Measurements from ENCODE around the gene KLHL2. TPM values are rescaled to one million over a fixed set of nuclear protein-coding genes. Genes with fewer than 3 reads are reported as not detected.
A peak's percentile ranks its signal among the peaks of the same experiment; 100 is the strongest.

Gene KLHL2
- total RNA-seq, 1 experiment from 2014 or later: 37.1 TPM

- no peak for DNase-seq (ENCODE audit: unreplicated experiment)
- no peaks in the 10 kb centered on the region for H3K9me3 Mint-ChIP-seq (ENCODE audit: unreplicated experiment)
- H3K27ac Mint-ChIP-seq (ENCODE audit: low read depth, unreplicated experiment): no peak overlapping the region
- POLR2A ChIA-PET: interaction anchor here (0.9 kb wide), 1 partner anchor 14 kb away, joined by 3 read pairs; no protein-coding TSS in a partner anchor
- intact Hi-C loops (cut with micrococcal nuclease): no loop called here
- H3K4me1 Mint-ChIP-seq (ENCODE audit: insufficient read depth, unreplicated experiment): peaks cover 15% of the 10 kb centered on the region
- no peak for TF ChIP-seq CTCF (IDR thresholded peaks at IDR 0.05; ENCODE audit: unreplicated experiment)
- peaks cover 7% of the 10 kb centered on the region for H3K36me3 Mint-ChIP-seq (ENCODE audit: insufficient read depth, unreplicated experiment)
- CTCF ChIA-PET: interaction anchor here (0.5 to 12.7 kb wide), 6 partner anchors 88 to 221 kb away, joined by 3 to 92 read pairs (median 3); no protein-coding TSS in a partner anchor
- H3K4me3 Mint-ChIP-seq (ENCODE audit: unreplicated experiment): no peak overlapping the region
- BruUV-seq (replicated peaks): no TSS peak
- no peaks in the 10 kb centered on the region for H3K27me3 Mint-ChIP-seq (ENCODE audit: insufficient read depth, unreplicated experiment)
Observed at GRCh38 chr4:165351359-165352130, 144.2 kb downstream of the KLHL2 start.

GRCh38 chr4:165355900-165356300 lies 148.5 kb downstream of the KLHL2 start:
- Mint-ChIP-seq H3K4me1 (ENCODE audit: insufficient read depth, unreplicated experiment) (peaks cover 32% of the 10 kb centered on the region), H3K36me3 (ENCODE audit: insufficient read depth, unreplicated experiment) (peaks cover 7% of the 10 kb centered on the region), H3K9me3 (ENCODE audit: unreplicated experiment) (no peaks in the 10 kb centered on the region), H3K4me3 (ENCODE audit: unreplicated experiment) (no peak overlapping the region), H3K27ac (ENCODE audit: low read depth, unreplicated experiment) (no peak overlapping the region), H3K27me3 (ENCODE audit: insufficient read depth, unreplicated experiment) (no peaks in the 10 kb centered on the region)
- TF ChIP-seq CTCF (IDR thresholded peaks at IDR 0.05; ENCODE audit: unreplicated experiment): peak; percentile 50
- ChIA-PET CTCF (interaction anchor here (0.6 to 12.7 kb wide), 35 partner anchors 9 to 636 kb away, joined by 3 to 92 read pairs (median 5); no protein-coding TSS in a partner anchor), POLR2A (interaction anchor here (1.0 to 1.6 kb wide), 4 partner anchors 9 to 243 kb away, joined by 3 to 6 read pairs (median 4); partner anchors contain the start of gene TMEM192)
- BruUV-seq (replicated peaks): no TSS peak
- peak; percentile 66 for DNase-seq (ENCODE audit: unreplicated experiment)
- intact Hi-C loops (cut with micrococcal nuclease): loop anchor here (1.0 kb wide), 1 partner anchor 109 kb away; no protein-coding TSS in a partner anchor

- ChIA-PET POLR2A (interaction anchor here (0.6 to 3.0 kb wide), 16 partner anchors 10 to 246 kb away, joined by 3 to 13 read pairs (median 4); partner anchors contain the start of genes MSMO1 and TMEM192), CTCF (interaction anchor here (0.7 to 12.7 kb wide), 9 partner anchors 19 to 1718 kb away, joined by 3 to 92 read pairs (median 5); partner anchors contain the start of gene CPE)
- DNase-seq (ENCODE audit: unreplicated experiment): peak; percentile 81
- H3K27me3 Mint-ChIP-seq (ENCODE audit: insufficient read depth, unreplicated experiment): no peaks in the 10 kb centered on the region
- peak overlapping the region; percentile 26 for H3K4me3 Mint-ChIP-seq (ENCODE audit: unreplicated experiment)
- peaks cover 38% of the 10 kb centered on the region for H3K4me1 Mint-ChIP-seq (ENCODE audit: insufficient read depth, unreplicated experiment)
- no TSS peak for BruUV-seq (replicated peaks)
- no peaks in the 10 kb centered on the region for H3K36me3 Mint-ChIP-seq (ENCODE audit: insufficient read depth, unreplicated experiment)
- intact Hi-C loops (cut with micrococcal nuclease): no loop called here
- no peak for TF ChIP-seq CTCF (IDR thresholded peaks at IDR 0.05; ENCODE audit: unreplicated experiment)
- H3K9me3 Mint-ChIP-seq (ENCODE audit: unreplicated experiment): no peaks in the 10 kb centered on the region
- H3K27ac Mint-ChIP-seq (ENCODE audit: low read depth, unreplicated experiment): peak overlapping the region; percentile 55
Observed at GRCh38 chr4:165359506-165359905, 152.1 kb downstream of the KLHL2 start.

- H3K4me3 Mint-ChIP-seq (ENCODE audit: unreplicated experiment): no peak overlapping the region
- H3K36me3 Mint-ChIP-seq (ENCODE audit: insufficient read depth, unreplicated experiment): no peaks in the 10 kb centered on the region
- ChIA-PET CTCF (interaction anchor here (0.7 to 12.7 kb wide), 3 partner anchors 71 to 727 kb away, joined by 3 to 92 read pairs (median 3); no protein-coding TSS in a partner anchor), POLR2A (interaction anchor here (0.7 to 3.0 kb wide), 14 partner anchors 9 to 247 kb away, joined by 3 to 13 read pairs (median 4); partner anchors contain the start of genes MSMO1 and TMEM192)
- no peak for TF ChIP-seq CTCF (IDR thresholded peaks at IDR 0.05; ENCODE audit: unreplicated experiment)
- intact Hi-C loops (cut with micrococcal nuclease): no loop called here
- H3K27me3 Mint-ChIP-seq (ENCODE audit: insufficient read depth, unreplicated experiment): no peaks in the 10 kb centered on the region
- DNase-seq (ENCODE audit: unreplicated experiment): no peak
- no TSS peak for BruUV-seq (replicated peaks)
- H3K9me3 Mint-ChIP-seq (ENCODE audit: unreplicated experiment): no peaks in the 10 kb centered on the region
- H3K4me1 Mint-ChIP-seq (ENCODE audit: insufficient read depth, unreplicated experiment): peaks cover 38% of the 10 kb centered on the region
- peak overlapping the region; percentile 55 for H3K27ac Mint-ChIP-seq (ENCODE audit: low read depth, unreplicated experiment)
Observed at GRCh38 chr4:165360041-165360695, 152.8 kb downstream of the KLHL2 start.

All from MCF 10A (cell line).